ENCODE results near the gene NXPE1. TPM values are rescaled to one million over a fixed set of nuclear protein-coding genes. Genes with fewer than 3 reads are reported as not detected.
"Not testable (repeated sequence)": the region's sequence is repeated elsewhere in the genome, so short reads cannot be mapped to it uniquely, and the experiment has no call there.

Gene NXPE1
- total RNA-seq, 4 donors from 2014 or later = 0.29 TPM; not detected in 3

- H3K4me1 ChIP-seq = no peaks in the 10 kb centered on the region
- no peaks in the 10 kb centered on the region for H3K36me3 ChIP-seq
- DNase-seq = no peak
- no peak overlapping the region for H3K27ac ChIP-seq
- H3K27me3 ChIP-seq = no peaks in the 10 kb centered on the region
- intact Hi-C loops (cut with DNase I; ENCODE audit: low total_unique reads) = no loop called here
- no peaks in the 10 kb centered on the region for H3K9me3 ChIP-seq
- H3K4me3 ChIP-seq = no peak overlapping the region
- TF ChIP-seq, protein P1, sequence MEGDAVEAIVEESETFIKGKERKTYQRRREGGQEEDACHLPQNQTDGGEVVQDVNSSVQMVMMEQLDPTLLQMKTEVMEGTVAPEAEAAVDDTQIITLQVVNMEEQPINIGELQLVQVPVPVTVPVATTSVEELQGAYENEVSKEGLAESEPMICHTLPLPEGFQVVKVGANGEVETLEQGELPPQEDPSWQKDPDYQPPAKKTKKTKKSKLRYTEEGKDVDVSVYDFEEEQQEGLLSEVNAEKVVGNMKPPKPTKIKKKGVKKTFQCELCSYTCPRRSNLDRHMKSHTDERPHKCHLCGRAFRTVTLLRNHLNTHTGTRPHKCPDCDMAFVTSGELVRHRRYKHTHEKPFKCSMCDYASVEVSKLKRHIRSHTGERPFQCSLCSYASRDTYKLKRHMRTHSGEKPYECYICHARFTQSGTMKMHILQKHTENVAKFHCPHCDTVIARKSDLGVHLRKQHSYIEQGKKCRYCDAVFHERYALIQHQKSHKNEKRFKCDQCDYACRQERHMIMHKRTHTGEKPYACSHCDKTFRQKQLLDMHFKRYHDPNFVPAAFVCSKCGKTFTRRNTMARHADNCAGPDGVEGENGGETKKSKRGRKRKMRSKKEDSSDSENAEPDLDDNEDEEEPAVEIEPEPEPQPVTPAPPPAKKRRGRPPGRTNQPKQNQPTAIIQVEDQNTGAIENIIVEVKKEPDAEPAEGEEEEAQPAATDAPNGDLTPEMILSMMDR (IDR thresholded peaks at IDR 0.05) = no peak
- TF ChIP-seq POLR2A (IDR thresholded peaks at IDR 0.05) = no peak
Measured at GRCh38 chr11:114606003-114606801, 46.5 kb upstream of the NXPE1 start.

GRCh38 chr11:114605370-114605769 is 45.7 kb upstream of the NXPE1 start:
- no peaks in the 10 kb centered on the region for H3K4me1 ChIP-seq
- TF ChIP-seq POLR2A (IDR thresholded peaks at IDR 0.05) = no peak
- TF ChIP-seq, protein P1 (IDR thresholded peaks at IDR 0.05) = no peak
- H3K27me3 ChIP-seq = no peaks in the 10 kb centered on the region
- no peak overlapping the region for H3K27ac ChIP-seq
- no peak for DNase-seq
- no peaks in the 10 kb centered on the region for H3K9me3 ChIP-seq
- intact Hi-C loops (cut with DNase I; ENCODE audit: low total_unique reads) = no loop called here
- H3K36me3 ChIP-seq = no peaks in the 10 kb centered on the region
- no peak overlapping the region for H3K4me3 ChIP-seq

DNA sequence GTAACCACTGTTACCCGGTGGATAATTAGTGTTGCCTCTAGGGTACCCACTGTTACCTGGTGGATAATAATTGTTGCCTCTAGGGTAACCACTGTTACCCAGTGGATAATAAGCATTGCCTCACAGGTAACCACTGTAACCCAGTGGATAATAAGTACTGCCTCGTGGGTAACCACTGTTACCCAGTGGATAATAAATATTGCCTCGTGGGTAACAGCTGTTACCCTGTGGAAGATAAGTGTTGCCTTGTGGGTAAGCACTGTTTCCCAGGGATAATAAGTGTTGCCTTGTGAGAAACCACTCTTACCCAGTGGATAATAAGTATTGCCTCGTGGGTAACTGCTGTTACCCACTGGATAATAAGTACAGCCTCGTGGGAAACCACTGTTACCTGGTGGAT is 45.2 kb upstream of the NXPE1 start:
- no peak overlapping the region for H3K4me3 ChIP-seq
- H3K4me1 ChIP-seq = no peaks in the 10 kb centered on the region
- H3K27me3 ChIP-seq = no peaks in the 10 kb centered on the region
- intact Hi-C loops (cut with DNase I; ENCODE audit: low total_unique reads) = no loop called here
- H3K36me3 ChIP-seq = no peaks in the 10 kb centered on the region
- no peak for TF ChIP-seq POLR2A (IDR thresholded peaks at IDR 0.05)
- TF ChIP-seq, protein P1 (IDR thresholded peaks at IDR 0.05) = no peak
- no peaks in the 10 kb centered on the region for H3K9me3 ChIP-seq
- H3K27ac ChIP-seq = no peak overlapping the region
- DNase-seq = no peak

DNA sequence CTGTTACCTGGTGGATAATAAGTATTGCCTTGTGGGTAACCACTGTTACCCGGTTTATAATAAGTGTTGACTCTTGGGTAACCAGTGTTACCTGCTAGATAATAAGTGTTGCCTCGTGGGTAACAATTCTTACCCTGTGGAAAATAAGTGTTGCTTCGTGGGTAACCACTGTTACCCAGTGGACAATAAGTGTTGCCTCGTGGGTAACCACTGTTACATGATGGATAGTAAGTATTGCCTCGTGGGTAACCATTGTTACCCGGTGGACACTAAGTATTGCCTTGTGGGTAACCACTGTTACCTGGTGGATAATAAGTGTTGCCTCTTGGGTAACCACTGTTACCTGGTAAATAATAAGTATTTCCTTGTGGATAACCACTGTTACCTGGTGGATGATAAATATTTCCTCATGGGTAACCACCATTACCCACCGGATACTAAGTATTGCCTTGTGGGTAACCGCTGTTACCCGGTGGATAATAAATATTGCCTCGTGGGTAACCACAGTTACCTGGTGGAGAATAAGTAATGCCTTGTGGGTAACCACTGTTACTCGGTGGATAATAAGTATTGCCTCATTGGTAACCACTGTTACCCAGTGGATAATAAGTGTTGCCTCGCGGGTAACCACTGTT is 44.6 kb upstream of the NXPE1 start:
- TF ChIP-seq, protein P1 (IDR thresholded peaks at IDR 0.05) = no peak
- TF ChIP-seq POLR2A (IDR thresholded peaks at IDR 0.05) = no peak
- intact Hi-C loops (cut with DNase I; ENCODE audit: low total_unique reads) = no loop called here
- H3K27ac ChIP-seq = no peak overlapping the region

GRCh38 chr11:114603151-114603550 is 43.5 kb upstream of the NXPE1 start:
- H3K27me3 ChIP-seq; DNase-seq; H3K9me3 ChIP-seq; H3K4me1 ChIP-seq; H3K4me3 ChIP-seq; intact Hi-C loops (cut with DNase I; ENCODE audit: low total_unique reads); H3K36me3 ChIP-seq; H3K27ac ChIP-seq: not testable (repeated sequence)

More for the DNA sequence above, 44.6 kb upstream of the NXPE1 start:
- no peak for DNase-seq
- H3K4me3 ChIP-seq = no peak overlapping the region
- no peaks in the 10 kb centered on the region for H3K9me3 ChIP-seq
- no peaks in the 10 kb centered on the region for H3K36me3 ChIP-seq
- no peaks in the 10 kb centered on the region for H3K27me3 ChIP-seq
- H3K4me1 ChIP-seq = no peaks in the 10 kb centered on the region
